Activated CD4-positive, alpha-beta T cell treated with anti-CD3 and anti-CD28 coated beads, Interleukin-2, Interleukin-6, amounts not matched to agents 100 ng/mL and 50 ng/mL, durations not matched to agents 16 hours and 8 hours (primary cell): ENCODE data around the gene CD300A.

Experiments used
- DNase-seq: peaks from one replicate; pipeline ENCODE4 v3.0.0-alpha.2; 2020

Gene CD300A

GRCh38 chr17:74466111-74466827 is at the start of gene CD300A:
Gene CD300A, plus strand, starts transcription at chr17:74466634. Its CDS starts 70 bp downstream, at chr17:74466704.
- peak; percentile 27 for DNase-seq

DNA sequence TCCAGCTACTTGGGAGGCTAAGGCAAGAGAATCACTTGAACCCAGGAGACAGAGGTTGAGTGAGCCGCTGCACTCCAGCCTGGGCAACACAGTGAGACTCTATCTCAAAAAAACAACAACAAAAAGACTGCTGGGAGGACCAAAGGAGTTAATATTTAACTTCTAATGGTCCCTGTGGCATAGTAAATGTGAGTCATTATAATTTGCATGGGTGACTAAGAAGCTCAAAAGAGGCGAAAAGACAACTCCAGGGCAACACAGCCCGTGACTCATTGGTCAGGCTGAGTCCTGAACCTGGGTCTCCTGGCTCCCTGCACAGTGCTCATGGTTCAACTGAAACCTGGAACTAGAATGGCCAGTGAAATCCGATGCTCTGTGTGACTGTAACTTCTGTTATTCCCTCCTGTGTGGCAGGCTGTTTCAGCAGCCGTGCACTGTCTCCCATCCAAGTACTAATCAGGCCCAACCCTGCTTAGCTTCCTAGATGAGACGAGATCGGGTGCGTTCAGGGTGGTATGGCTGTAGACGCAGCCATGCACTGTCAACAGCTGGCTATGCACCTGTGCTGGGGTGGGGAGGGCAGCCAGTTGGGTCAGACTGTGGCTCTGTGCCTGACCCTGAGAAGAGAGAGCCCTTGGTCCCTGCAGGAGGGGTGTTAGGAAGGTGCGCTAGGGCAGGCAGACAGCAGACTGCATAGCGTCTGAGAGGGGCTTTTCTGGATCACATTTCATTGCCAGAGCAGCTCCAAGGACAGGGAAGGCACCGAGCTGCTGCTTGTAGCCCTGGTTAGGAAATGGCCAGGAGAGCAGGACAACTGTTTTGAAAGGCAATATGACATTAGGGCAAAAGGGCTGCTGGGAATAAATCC is 49.0 kb upstream of the CD300A start:
- DNase-seq: peak; percentile 6

GRCh38 chr17:74419928-74420411 is 46.5 kb upstream of the CD300A start:
- no peak for DNase-seq

GRCh38 chr17:74424117-74424516 is 42.3 kb upstream of the CD300A start:
- no peak for DNase-seq

DNA sequence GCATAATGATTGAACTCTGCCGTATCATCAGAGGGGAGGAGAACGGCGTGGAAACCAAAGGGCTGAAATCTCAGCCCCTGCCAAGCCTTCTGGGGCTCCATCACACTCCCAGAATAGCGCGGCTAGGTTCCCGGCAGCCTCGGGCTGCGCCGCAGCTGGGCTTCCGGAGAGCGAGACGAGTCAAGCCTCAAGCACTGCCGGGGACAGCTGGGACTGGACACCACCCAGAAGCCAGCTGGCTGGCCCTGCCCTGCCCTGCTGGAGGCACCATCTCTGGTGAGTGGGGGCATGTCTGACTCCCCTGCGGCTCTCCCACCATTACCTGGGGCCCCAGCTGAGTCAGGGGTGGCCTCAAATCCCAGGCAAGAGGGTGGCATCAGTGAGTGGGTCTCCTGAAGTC is 41.8 kb upstream of the CD300A start:
- DNase-seq: no peak

- DNase-seq: no peak
Measured at GRCh38 chr17:74426551-74427047, 39.8 kb upstream of the CD300A start.

DNA sequence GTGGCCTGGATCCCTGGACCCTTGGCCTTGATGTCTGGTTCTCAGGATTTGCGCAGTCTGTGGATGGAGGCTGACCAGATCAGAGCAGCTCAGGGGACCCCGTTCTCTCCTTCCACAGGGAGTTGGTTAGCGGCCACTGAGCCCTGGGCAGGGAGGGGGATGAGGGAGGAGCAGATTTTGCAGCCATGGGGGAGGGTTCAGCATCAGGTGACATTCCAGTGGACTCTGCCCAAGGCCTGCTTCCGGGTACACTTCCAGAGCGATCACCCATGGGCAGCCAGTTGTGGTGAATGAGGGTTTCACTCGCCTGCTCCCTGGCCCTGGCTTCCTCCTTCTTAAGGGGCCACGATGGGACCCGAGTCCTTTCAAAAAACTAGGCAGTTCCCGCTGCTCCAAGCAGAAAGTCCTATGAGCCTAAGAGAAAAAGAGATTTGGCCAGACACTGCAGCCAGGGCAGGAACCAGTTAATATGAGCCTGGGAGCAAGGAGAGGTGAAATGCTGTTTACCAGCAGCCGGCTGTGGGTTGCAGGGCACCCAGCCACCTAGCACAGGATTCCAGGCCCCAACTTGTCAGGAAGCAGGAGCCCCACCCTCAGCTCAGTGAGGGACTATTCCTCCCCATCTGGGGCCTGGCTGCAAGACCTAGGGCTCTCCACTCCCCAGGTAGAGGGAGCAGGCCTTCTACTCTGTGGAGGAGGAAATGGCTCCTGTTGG is 39.2 kb upstream of the CD300A start:
- no peak for DNase-seq

GRCh38 chr17:74427763-74428153 is 38.7 kb upstream of the CD300A start:
- no peak for DNase-seq

DNA sequence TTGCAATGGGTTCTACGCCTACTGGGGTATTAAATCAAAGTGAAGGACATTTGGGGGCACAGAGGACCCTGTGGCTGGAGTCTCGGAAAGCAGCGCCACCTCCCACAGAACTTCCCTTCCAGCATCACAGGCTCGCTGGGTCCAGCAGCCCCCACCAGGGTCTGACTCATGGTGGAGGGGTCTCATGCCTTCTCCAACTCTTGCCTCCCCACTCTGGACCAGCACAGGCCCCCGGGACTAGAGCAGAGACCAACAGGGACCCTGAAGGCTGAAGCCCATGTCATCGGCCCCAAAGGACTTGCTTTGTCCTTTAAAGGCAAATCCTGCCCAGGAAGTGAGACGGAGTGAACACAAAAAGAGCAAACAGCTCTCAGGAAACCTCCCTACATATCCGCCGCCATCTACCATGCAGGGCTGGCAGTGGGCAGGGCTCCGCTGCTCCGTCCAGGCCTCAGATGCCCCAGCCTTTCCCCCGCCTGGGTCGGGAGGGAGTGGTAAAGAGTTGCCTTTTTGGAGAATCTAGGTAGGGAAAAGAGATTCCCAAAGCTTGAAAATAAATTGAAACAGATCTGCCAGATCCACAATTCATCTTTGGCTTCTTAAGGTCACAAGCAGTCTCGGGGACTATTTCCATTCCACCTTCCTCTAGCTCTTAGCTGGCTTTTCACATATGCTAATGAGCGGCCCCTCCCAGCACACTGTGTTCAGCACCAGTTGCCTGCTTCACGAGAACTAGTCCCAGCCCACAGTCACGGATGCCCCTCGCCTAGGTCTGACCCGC is 36.6 kb upstream of the CD300A start:
- no peak for DNase-seq

DNA sequence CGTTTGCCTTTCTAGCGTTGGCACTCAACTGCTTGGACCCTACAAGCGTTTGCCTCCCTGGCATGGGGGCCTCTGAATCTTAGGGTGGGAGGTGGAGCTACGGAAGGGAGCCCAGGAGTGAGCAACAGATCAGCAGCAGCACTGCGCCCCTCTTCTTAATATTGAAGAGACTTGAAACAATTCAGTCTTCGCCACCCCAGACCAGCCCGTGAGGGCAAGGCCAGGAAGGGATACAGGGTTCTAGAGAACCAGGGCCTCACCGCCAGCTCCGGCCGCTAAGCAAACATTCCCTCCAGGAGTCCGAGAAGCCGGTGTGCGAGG is 36.1 kb upstream of the CD300A start:
- no peak for DNase-seq

GRCh38 chr17:74430706-74431567 is 35.5 kb upstream of the CD300A start:
- DNase-seq: no peak

GRCh38 chr17:74431568-74432423 is 34.6 kb upstream of the CD300A start, which contains the start of gene GPRC5C:
Gene GPRC5C, plus strand, starts transcription at chr17:74432088. Its CDS starts 7,689 bp downstream, at chr17:74439777.
- peak; percentile 62 for DNase-seq

DNA sequence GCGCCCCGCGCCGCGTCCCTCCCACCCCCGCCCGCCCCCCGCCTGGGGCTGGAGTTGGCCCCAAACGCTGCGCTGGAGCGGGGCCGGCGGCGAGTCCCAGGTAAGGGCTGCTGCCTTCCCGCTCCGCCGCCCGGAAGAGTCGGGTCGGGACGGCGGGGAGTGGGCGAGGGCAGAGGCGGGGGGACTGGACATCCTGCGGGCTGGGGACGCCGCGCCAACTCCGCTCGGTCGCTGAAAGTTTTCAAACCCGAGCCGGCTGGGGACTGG is 34.1 kb upstream of the CD300A start:
- no peak for DNase-seq

- DNase-seq: no peak
Measured at GRCh38 chr17:74432766-74433391, 33.6 kb upstream of the CD300A start.

DNA sequence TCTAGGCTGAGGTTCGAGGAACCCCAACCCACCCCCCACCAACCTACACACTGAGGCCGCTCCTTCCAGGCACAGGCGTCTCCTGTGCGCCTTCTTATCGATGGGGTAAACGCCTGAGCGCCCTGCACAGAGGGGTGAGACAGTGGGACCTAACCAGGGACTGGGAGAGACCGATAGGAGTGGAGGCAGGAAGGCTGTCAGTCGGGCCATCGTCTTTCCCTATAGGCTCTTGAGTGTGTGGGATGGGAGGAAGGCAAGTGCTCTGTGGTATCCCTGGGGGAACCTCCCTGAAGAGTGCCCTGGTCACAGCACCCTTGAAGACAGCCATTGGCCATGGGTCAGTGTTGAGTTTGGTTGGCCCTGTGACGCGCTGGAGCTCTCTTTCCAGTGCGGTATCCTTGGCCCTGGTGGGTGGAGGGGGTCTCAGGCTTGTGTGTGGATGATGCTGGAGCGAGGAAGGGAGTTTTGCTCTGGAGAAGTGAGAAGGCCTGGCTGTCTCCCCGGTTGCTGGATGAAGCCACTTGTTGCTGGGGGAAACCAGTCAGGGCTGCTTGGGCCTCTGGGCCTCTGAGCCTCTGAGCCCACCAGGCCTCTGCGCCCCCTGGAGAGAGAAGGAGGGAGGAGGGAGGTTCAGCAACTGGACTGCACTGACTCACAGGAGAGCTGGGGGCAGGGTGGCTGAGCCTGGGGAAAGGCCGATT is 32.9 kb upstream of the CD300A start:
- DNase-seq: no peak

DNA sequence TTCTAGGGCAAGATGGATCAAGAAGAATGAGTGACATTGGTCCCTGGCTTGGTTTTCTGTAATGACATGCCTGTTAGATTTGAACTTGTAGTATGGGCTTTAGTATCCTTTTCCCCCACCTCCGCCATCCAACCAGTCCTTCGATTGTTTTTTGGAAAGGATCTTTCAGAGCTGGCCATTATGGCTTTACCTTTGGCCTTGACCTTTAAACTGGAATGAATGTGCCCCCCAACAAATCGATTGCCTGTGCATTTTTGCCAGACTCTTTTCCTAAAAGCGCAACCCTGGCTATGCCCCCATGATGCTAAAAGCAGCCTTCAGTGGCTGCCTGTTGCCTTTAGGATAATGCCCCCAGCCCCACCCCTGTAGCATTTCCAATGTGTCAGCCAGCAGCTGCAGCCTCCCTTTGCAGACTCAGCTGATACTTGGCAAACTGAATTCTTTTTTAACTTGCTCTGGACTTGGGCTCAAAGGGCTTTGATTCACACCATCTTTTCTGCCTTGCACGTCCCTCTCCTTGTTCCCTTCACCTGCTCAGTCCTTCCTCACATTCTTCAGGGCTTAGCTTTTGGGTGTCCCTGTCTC is 30.6 kb upstream of the CD300A start:
- no peak for DNase-seq

- DNase-seq: peak; percentile 28
Measured at GRCh38 chr17:74437702-74438101, 28.7 kb upstream of the CD300A start.

DNA sequence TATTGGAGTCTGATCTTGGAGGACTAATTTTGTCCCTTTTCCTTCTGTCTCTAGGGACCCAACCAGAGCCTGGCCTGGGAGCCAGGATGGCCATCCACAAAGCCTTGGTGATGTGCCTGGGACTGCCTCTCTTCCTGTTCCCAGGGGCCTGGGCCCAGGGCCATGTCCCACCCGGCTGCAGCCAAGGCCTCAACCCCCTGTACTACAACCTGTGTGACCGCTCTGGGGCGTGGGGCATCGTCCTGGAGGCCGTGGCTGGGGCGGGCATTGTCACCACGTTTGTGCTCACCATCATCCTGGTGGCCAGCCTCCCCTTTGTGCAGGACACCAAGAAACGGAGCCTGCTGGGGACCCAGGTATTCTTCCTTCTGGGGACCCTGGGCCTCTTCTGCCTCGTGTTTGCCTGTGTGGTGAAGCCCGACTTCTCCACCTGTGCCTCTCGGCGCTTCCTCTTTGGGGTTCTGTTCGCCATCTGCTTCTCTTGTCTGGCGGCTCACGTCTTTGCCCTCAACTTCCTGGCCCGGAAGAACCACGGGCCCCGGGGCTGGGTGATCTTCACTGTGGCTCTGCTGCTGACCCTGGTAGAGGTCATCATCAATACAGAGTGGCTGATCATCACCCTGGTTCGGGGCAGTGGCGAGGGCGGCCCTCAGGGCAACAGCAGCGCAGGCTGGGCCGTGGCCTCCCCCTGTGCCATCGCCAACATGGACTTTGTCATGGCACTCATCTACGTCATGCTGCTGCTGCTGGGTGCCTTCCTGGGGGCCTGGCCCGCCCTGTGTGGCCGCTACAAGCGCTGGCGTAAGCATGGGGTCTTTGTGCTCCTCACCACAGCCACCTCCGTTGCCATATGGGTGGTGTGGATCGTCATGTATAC is 26.5 kb upstream of the CD300A start:
- DNase-seq: no peak
